Neural crest cell (in vitro differentiated cells): ENCODE data around the gene FRA10AC1. TPM values are rescaled to one million over a fixed set of nuclear protein-coding genes. Genes with fewer than 3 reads are reported as not detected.

Source experiments
- DNase-seq: peaks from one replicate; pipeline ENCODE4 v3.0.0; 2021; ENCODE audit warnings: low read depth, mixed read lengths, low spot score
- H3K27ac Mint-ChIP-seq: one replicate; pipeline ENCODE4 v1.8.0; 2021; ENCODE audit warnings: mild to moderate bottlenecking, mixed read lengths; ENCODE audit not compliant: unreplicated experiment
- H3K27me3 Mint-ChIP-seq: 2 replicates; pipeline ENCODE4 v1.8.0; 2021; ENCODE audit warnings: low read depth, mild to moderate bottlenecking, mixed read lengths
- H3K36me3 Mint-ChIP-seq: 2 replicates; pipeline ENCODE4 v1.8.0; 2021; ENCODE audit warnings: low read depth, mild to moderate bottlenecking, mixed read lengths
- H3K4me1 Mint-ChIP-seq: 2 replicates; pipeline ENCODE4 v1.8.0; 2021; ENCODE audit warnings: mixed read lengths
- H3K4me3 Mint-ChIP-seq: one replicate; pipeline ENCODE4 v1.8.0; 2021; ENCODE audit warnings: mild to moderate bottlenecking, mixed read lengths
- H3K9me3 Mint-ChIP-seq: 2 replicates; pipeline ENCODE4 v1.8.0; 2021; ENCODE audit warnings: mixed read lengths
- total RNA-seq: library from RNA; stranded (reverse); gene quantifications from 2 replicates; pipeline ENCODE4 v1.2.1, GENCODE V29; 2021
- TF ChIP-seq, protein P1 (sequence below): fragments of 200-600 bp; sonication (generic); conservative IDR thresholded peaks from 2 replicates; pipeline ENCODE4 v1.5.0; 2021; ENCODE audit warnings: antibody characterized with exemption, mild to moderate bottlenecking

Gene FRA10AC1
- total RNA-seq, 1 donor from 2014 or later = 14.2 TPM

DNA sequence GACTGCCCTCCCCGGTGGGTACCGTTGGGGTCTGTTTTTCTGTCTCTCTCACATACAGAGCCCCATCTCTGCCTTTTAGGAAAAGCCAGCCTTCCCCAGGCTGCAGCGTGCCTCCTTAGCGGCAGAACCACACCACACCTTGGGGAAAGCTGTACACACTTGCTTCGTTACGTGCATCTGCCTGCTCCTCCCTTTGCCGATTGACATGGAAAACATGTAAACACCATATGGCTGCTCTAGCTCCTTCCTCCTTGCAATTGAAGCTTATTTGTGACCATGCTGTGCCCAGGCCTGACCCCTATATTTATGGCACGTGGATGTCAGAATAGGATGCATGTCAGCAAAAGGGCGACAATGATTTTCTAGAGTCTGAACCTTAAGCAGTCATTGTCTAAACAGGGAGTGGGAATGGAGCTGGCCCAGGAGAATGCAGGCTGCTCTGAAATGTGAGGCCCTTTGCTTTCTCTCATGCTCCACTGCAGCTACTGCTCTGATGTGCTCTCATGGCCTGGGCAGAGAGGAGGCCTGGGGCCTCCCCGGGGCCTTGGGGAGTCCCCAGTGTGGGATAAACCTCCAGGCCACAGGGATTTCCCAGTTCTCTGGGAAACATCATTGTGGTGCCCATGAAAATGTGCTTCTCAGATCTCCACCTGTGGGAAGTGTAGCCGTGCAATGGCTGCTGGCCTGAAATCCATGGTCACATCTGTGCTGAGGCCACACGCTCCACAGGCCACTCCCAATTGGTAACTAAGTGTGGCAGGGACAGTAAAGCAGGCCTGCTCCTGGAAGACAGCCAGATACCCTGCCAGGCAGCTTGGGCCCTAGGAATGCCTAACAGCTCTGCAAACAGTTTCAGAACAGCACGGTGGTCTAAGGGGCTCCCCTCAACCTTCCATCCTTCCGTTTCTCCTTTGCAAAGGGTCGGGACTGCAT is 71.5 kb downstream of the FRA10AC1 start:
- H3K27ac Mint-ChIP-seq = no peak overlapping the region
- TF ChIP-seq, protein P1, sequence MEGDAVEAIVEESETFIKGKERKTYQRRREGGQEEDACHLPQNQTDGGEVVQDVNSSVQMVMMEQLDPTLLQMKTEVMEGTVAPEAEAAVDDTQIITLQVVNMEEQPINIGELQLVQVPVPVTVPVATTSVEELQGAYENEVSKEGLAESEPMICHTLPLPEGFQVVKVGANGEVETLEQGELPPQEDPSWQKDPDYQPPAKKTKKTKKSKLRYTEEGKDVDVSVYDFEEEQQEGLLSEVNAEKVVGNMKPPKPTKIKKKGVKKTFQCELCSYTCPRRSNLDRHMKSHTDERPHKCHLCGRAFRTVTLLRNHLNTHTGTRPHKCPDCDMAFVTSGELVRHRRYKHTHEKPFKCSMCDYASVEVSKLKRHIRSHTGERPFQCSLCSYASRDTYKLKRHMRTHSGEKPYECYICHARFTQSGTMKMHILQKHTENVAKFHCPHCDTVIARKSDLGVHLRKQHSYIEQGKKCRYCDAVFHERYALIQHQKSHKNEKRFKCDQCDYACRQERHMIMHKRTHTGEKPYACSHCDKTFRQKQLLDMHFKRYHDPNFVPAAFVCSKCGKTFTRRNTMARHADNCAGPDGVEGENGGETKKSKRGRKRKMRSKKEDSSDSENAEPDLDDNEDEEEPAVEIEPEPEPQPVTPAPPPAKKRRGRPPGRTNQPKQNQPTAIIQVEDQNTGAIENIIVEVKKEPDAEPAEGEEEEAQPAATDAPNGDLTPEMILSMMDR = no peak
- no peaks in the 10 kb centered on the region for H3K4me1 Mint-ChIP-seq
- no peak for DNase-seq
- H3K36me3 Mint-ChIP-seq = no peaks in the 10 kb centered on the region
- no peak overlapping the region for H3K4me3 Mint-ChIP-seq
- peaks cover 2% of the 10 kb centered on the region for H3K27me3 Mint-ChIP-seq
- peaks cover 3% of the 10 kb centered on the region for H3K9me3 Mint-ChIP-seq

DNA sequence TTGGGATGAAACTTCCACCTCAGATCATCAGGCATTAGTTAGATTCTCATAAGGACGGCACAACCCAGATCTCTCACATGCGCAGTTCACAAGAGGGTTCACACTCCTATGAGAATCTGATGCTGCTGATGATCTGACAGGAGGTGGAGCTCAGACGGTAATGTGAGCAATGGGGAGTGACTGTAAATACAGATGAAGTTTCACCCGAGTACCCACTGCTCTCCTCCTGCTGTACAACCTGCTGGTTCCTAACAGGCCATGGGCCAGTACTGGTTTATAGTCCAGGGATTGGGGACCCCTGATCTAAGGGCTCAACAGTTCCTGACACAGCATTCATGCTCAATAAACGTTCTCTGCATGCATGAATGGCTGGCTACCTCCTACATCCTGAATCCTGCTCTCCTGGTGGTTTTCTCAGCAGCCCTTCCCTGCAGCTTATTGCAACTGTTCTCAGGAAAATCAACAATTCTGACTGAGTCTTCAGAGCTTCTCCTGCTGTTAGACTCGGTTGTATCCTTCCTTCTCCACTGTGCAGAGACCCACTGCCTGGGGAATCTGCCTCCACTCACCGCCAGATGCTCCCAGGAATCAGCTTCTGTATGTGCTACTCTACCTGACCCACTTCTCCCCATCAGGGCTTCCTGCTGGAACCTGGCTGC is 72.6 kb downstream of the FRA10AC1 start:
- Mint-ChIP-seq H3K36me3 (no peaks in the 10 kb centered on the region), H3K4me1 (no peaks in the 10 kb centered on the region), H3K4me3 (no peak overlapping the region), H3K27me3 (no peaks in the 10 kb centered on the region), H3K27ac (no peak overlapping the region), H3K9me3 (peaks cover 3% of the 10 kb centered on the region)
- TF ChIP-seq, protein P1 = no peak
- DNase-seq = no peak

DNA sequence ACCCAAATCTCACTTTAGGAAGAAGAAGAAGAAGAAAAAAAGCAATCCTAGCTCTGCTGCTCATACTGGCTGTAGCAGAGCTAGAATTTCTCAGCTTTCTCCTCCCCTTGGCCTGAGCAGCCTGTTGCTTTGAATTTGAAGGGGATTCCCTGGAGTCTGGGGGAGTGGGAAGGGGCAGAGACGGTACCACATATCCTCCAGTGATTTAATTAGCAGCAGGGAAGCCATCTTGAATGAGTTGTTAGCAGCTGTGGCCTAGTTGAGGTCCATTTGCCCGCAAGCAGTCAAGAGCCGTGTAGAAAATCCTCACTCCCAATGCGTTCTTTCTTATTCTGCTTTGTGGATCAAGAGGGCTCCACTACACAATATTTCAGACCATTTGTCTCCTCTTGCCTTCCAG is 73.5 kb downstream of the FRA10AC1 start:
- H3K27me3 Mint-ChIP-seq = no peaks in the 10 kb centered on the region
- DNase-seq = no peak
- H3K27ac Mint-ChIP-seq = no peak overlapping the region
- H3K9me3 Mint-ChIP-seq = no peaks in the 10 kb centered on the region
- no peaks in the 10 kb centered on the region for H3K4me1 Mint-ChIP-seq
- TF ChIP-seq, protein P1 = no peak
- no peaks in the 10 kb centered on the region for H3K36me3 Mint-ChIP-seq
- no peak overlapping the region for H3K4me3 Mint-ChIP-seq

DNA sequence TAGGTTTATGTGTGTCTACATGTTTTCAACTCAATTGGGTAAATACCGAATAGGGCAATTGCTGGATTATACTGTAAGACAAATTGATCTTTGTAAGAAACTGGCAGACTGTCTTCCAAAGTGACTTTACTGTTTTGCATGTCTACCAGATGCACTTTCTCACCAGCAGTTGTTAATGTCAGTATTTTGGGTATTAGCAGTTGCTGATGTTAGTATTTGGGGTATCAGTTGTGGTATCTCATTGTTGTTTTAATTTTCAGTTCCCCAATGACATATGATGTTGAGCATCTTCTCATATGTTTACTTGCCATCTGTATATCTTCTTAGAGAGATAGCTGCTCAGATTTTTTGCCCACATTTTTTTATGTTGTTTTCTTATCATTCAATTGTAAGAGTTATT is 79.5 kb downstream of the FRA10AC1 start:
- no peak for DNase-seq
- Mint-ChIP-seq H3K4me1 (no peaks in the 10 kb centered on the region), H3K9me3 (no peaks in the 10 kb centered on the region), H3K4me3 (no peak overlapping the region), H3K27me3 (peaks cover 17% of the 10 kb centered on the region), H3K36me3 (no peaks in the 10 kb centered on the region), H3K27ac (no peak overlapping the region)
- TF ChIP-seq, protein P1 = no peak

DNA sequence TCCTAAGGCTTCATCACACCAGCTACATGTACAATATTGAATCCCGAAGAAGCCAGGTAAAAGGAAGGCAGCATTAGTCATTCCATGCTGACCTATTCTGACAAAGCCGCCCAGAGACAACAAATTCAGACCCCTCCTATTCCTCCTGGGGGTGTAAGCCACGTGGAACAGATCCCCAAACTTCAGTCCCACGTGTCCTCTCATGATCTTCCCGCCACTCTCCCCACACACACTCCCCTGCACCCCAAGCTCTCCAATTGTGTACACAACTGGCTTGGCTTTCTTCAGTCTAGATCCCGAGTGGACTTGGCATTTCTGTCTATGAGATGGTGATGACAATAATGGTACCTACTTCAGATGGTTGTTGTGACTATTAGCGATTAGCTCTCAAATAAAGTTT is 81.5 kb downstream of the FRA10AC1 start:
- no peaks in the 10 kb centered on the region for H3K9me3 Mint-ChIP-seq
- H3K4me3 Mint-ChIP-seq = no peak overlapping the region
- DNase-seq = no peak
- no peaks in the 10 kb centered on the region for H3K36me3 Mint-ChIP-seq
- H3K27me3 Mint-ChIP-seq = peaks cover 17% of the 10 kb centered on the region
- no peaks in the 10 kb centered on the region for H3K4me1 Mint-ChIP-seq
- TF ChIP-seq, protein P1 = no peak
- no peak overlapping the region for H3K27ac Mint-ChIP-seq

Other genes starting within 250 kb of the FRA10AC1 start
- gene MYOF, start 220.3 kb downstream of the FRA10AC1 start, total RNA-seq = 3.9 and 4.0 TPM in 2 replicates
- 30.7 and 30.9 TPM in 2 replicates for gene CEP55, start 206.0 kb downstream of the FRA10AC1 start, total RNA-seq
- 0.09 TPM in 1 of 2 replicates, not detected in the other for gene FFAR4, start 135.9 kb downstream of the FRA10AC1 start, total RNA-seq
- gene RBP4, start 101.4 kb downstream of the FRA10AC1 start, total RNA-seq = not detected in 2 replicates
- not detected in 2 replicates for gene PDE6C, start 90.1 kb downstream of the FRA10AC1 start, total RNA-seq
- gene LGI1, start 55.3 kb upstream of the FRA10AC1 start, total RNA-seq = 22.6 and 23.6 TPM in 2 replicates
- gene SLC35G1, start 191.4 kb upstream of the FRA10AC1 start, total RNA-seq = 10.7 and 11.9 TPM in 2 replicates